H9 (cell line): Measurements from ENCODE around the gene TMEM151B. TPM values are rescaled to one million over a fixed set of nuclear protein-coding genes. Genes with fewer than 3 reads are reported as not detected.

Experiments
- DNase-seq: peaks from one replicate; pipeline ENCODE4 v3.0.0-alpha.2; 2017
- H2AFZ ChIP-seq: one replicate; pipeline ENCODE4 v1.6.1; 2013; ENCODE audit warnings: mild to moderate bottlenecking, low read length, control low read depth, moderate library complexity
- H2AK5ac ChIP-seq: 2 replicates; pipeline ENCODE4 v1.6.1; 2013; ENCODE audit warnings: low read length, control low read depth, mixed read lengths; ENCODE audit not compliant: insufficient read length
- H2BK120ac ChIP-seq: one replicate; pipeline ENCODE4 v1.6.1; 2013; ENCODE audit warnings: low read depth, mild to moderate bottlenecking, low read length, control low read depth, inconsistent platforms; ENCODE audit not compliant: poor library complexity, severe bottlenecking
- H2BK12ac ChIP-seq: 2 replicates; pipeline ENCODE4 v1.6.1; 2013; ENCODE audit warnings: low read length, control low read depth, mixed read lengths, low read depth; ENCODE audit not compliant: insufficient read length
- H2BK15ac ChIP-seq: 2 replicates; pipeline ENCODE4 v1.6.1; 2013; ENCODE audit warnings: low read depth, low read length, control low read depth
- H2BK20ac ChIP-seq: one replicate; pipeline ENCODE4 v1.6.1; 2013; ENCODE audit warnings: low read depth, mild to moderate bottlenecking, low read length, control low read depth, inconsistent platforms; ENCODE audit not compliant: poor library complexity, severe bottlenecking
- H2BK5ac ChIP-seq: 2 replicates; pipeline ENCODE4 v1.6.1; 2013; ENCODE audit warnings: low read length, control low read depth, mixed read lengths; ENCODE audit not compliant: insufficient read length
- H3K14ac ChIP-seq: 2 replicates; pipeline ENCODE4 v1.6.1; 2013; ENCODE audit warnings: low read length, control low read depth; ENCODE audit not compliant: insufficient read depth
- H3K18ac ChIP-seq: 2 replicates; pipeline ENCODE4 v1.6.1; 2013; ENCODE audit warnings: low read depth, mild to moderate bottlenecking, mixed read lengths, low read length, control low read depth; ENCODE audit not compliant: insufficient read length
- H3K23ac ChIP-seq: 2 replicates; pipeline ENCODE4 v1.6.1; 2013; ENCODE audit warnings: low read length, control low read depth, mixed read lengths, low read depth; ENCODE audit not compliant: insufficient read length
- H3K23me2 ChIP-seq: 2 replicates; pipeline ENCODE4 v1.6.1; 2013; ENCODE audit warnings: low read depth, mild to moderate bottlenecking, mixed read lengths, low read length, control low read depth; ENCODE audit not compliant: insufficient read length, poor library complexity, severe bottlenecking
- H3K27ac ChIP-seq: 2 replicates; pipeline ENCODE4 v1.5.1; 2013; ENCODE audit warnings: low read length, control low read depth, mixed read lengths, low read depth; ENCODE audit not compliant: insufficient read length
- H3K27me3 ChIP-seq: 2 replicates; pipeline ENCODE4 v1.6.1; 2013; ENCODE audit warnings: low read length, control low read depth, inconsistent platforms; ENCODE audit not compliant: insufficient read depth
- H3K4ac ChIP-seq: 2 replicates; pipeline ENCODE4 v1.6.1; 2013; ENCODE audit warnings: low read depth, mild to moderate bottlenecking, control low read depth, inconsistent platforms, low read length, moderate library complexity
- H3K4me1 ChIP-seq: 2 replicates; pipeline ENCODE4 v1.6.1; 2013; ENCODE audit warnings: low read length, control low read depth, inconsistent platforms; ENCODE audit not compliant: insufficient read depth
- H3K4me2 ChIP-seq: 2 replicates; pipeline ENCODE4 v1.6.1; 2013; ENCODE audit warnings: low read length, control low read depth, mixed read lengths; ENCODE audit not compliant: insufficient read length, insufficient read depth
- H3K56ac ChIP-seq: 2 replicates; pipeline ENCODE4 v1.6.1; 2013; ENCODE audit warnings: low read depth, mild to moderate bottlenecking, mixed read lengths, low read length, control low read depth; ENCODE audit not compliant: insufficient read length
- H3K79me1 ChIP-seq: 2 replicates; pipeline ENCODE4 v1.6.1; 2013; ENCODE audit warnings: low read depth, mild to moderate bottlenecking, moderate library complexity, low read length, control low read depth, inconsistent platforms; ENCODE audit not compliant: insufficient read depth, poor library complexity, severe bottlenecking
- H3K79me2 ChIP-seq: 2 replicates; pipeline ENCODE4 v1.6.1; 2013; ENCODE audit warnings: low read length, control low read depth, inconsistent platforms; ENCODE audit not compliant: insufficient read depth
- H3K9ac ChIP-seq: 2 replicates; pipeline ENCODE4 v1.6.1; 2013; ENCODE audit warnings: low read length, control low read depth, mixed read lengths; ENCODE audit not compliant: insufficient read length; ENCODE audit errors: extremely low read depth
- H3K9me3 ChIP-seq: one replicate; pipeline ENCODE4 v1.6.1; 2013; ENCODE audit warnings: low read depth, low read length, inconsistent platforms; ENCODE audit not compliant: control insufficient read depth
- H3T11ph ChIP-seq: one replicate; pipeline ENCODE4 v1.6.1; 2013; ENCODE audit warnings: mild to moderate bottlenecking, low read length, control low read depth, inconsistent platforms
- H4K20me1 ChIP-seq: one replicate; pipeline ENCODE4 v1.6.1; 2013; ENCODE audit not compliant: control insufficient read depth, insufficient read length, insufficient read depth
- H4K5ac ChIP-seq: 2 replicates; pipeline ENCODE4 v1.6.1; 2013; ENCODE audit warnings: low read depth, mild to moderate bottlenecking, mixed read lengths, low read length, control low read depth; ENCODE audit not compliant: insufficient read length
- H4K8ac ChIP-seq: replicated peaks from 2 replicates; pipeline ENCODE4 v1.6.1; 2013; ENCODE audit warnings: low read length, control low read depth, mixed read lengths, low read depth; ENCODE audit not compliant: insufficient read length
- H4K91ac ChIP-seq: 2 replicates; pipeline ENCODE4 v1.6.1; 2013; ENCODE audit warnings: low read depth, mild to moderate bottlenecking, moderate library complexity, mixed read lengths, low read length, control low read depth; ENCODE audit not compliant: insufficient read length
- H3K27ac Mint-ChIP-seq, 3 experiments: 2 replicates in 2 of 3; 3 replicates in 1 of 3; pipeline ENCODE4 v1.8.0; 2020 to 2021; ENCODE audit warnings: mixed read lengths in 3 of 3, mild to moderate bottlenecking in 1 of 3, moderate library complexity in 1 of 3
- H3K27me3 Mint-ChIP-seq: 2 replicates; pipeline ENCODE4 v1.8.0; 2021; ENCODE audit warnings: low read depth, mild to moderate bottlenecking, moderate library complexity, mixed read lengths
- H3K36me3 Mint-ChIP-seq, 3 experiments: 2 replicates in 2 of 3; 3 replicates in 1 of 3; pipeline ENCODE4 v1.8.0; 2020 to 2021; ENCODE audit warnings: low read depth in 3 of 3, mixed read lengths in 3 of 3; ENCODE audit not compliant: insufficient read depth in 1 of 3
- H3K4me1 Mint-ChIP-seq, 2 experiments: 2 replicates each; pipeline ENCODE4 v1.8.0; 2020; ENCODE audit warnings: mixed read lengths in 2 of 2
- H3K4me3 Mint-ChIP-seq, 2 experiments: 2 replicates in 1 of 2; 3 replicates in 1 of 2; pipeline ENCODE4 v1.8.0; 2020 to 2021; ENCODE audit warnings: mild to moderate bottlenecking in 2 of 2, mixed read lengths in 2 of 2, moderate library complexity in 1 of 2
- H3K9me3 Mint-ChIP-seq, 2 experiments: 2 replicates in 1 of 2; 3 replicates in 1 of 2; pipeline ENCODE4 v1.8.0; 2020; ENCODE audit warnings: mild to moderate bottlenecking in 2 of 2, mixed read lengths in 2 of 2, moderate library complexity in 1 of 2
- WGBS: extraction: QIAGEN DNeasy Blood & Tissue Kit; methylation state at CpG from one replicate; pipeline ENCODE4 v1.1.7; 2013; ENCODE audit warnings: missing lambda C conversion rate, low lambda C conversion rate, mixed read lengths; ENCODE audit not compliant: insufficient read length; ENCODE audit errors: extremely low coverage; 5-methylcytosine and 5-hydroxymethylcytosine counted together
- total RNA-seq: library from RNA; stranded (reverse); gene quantifications from 2 replicates; pipeline ENCODE4 v1.2.1, GENCODE V29; 2021
- TF ChIP-seq, protein P1 (sequence below): fragments of 200-600 bp; sonication (generic); conservative IDR thresholded peaks from 3 replicates; pipeline ENCODE4 v1.8.0; 2021; ENCODE audit warnings: antibody characterized with exemption, mild to moderate bottlenecking

Gene TMEM151B
- total RNA-seq, 1 experiment from 2014 or later, result 2.4 TPM

DNA sequence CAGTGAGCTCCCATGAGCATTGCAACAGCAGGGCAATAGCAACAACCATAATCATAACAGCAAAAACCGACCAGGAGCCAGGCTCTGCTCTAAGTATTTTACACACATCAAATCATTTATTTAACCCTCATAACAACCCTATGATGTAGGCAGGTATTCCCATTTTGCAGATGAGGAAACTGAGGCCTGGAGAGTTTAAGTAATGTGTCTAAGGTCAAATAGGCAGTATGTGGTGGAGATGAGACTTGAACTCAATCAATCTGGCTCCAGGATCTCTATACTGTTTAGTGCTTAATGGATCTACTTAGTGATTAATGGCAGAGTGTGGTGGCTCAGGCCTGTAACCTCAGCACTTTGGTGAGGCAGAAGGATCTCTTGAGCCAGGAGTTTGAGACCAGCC lies 3.4 kb downstream of the TMEM151B start:
- no peaks in the 10 kb centered on the region for H3K9me3 Mint-ChIP-seq
- WGBS, result no CpG with 5 or more reads among the region's 1 CpG

More for the DNA sequence above, 3.4 kb downstream of the TMEM151B start:
- no peak overlapping the region for H3K27ac ChIP-seq
- no peak overlapping the region for H3T11ph ChIP-seq
- H3K23ac ChIP-seq, result no peak overlapping the region
- no peak overlapping the region for H3K9ac ChIP-seq
- H4K20me1 ChIP-seq, result peaks cover 3% of the 10 kb centered on the region
- TF ChIP-seq, protein P1, sequence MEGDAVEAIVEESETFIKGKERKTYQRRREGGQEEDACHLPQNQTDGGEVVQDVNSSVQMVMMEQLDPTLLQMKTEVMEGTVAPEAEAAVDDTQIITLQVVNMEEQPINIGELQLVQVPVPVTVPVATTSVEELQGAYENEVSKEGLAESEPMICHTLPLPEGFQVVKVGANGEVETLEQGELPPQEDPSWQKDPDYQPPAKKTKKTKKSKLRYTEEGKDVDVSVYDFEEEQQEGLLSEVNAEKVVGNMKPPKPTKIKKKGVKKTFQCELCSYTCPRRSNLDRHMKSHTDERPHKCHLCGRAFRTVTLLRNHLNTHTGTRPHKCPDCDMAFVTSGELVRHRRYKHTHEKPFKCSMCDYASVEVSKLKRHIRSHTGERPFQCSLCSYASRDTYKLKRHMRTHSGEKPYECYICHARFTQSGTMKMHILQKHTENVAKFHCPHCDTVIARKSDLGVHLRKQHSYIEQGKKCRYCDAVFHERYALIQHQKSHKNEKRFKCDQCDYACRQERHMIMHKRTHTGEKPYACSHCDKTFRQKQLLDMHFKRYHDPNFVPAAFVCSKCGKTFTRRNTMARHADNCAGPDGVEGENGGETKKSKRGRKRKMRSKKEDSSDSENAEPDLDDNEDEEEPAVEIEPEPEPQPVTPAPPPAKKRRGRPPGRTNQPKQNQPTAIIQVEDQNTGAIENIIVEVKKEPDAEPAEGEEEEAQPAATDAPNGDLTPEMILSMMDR, result no peak
- no peak overlapping the region for H4K8ac ChIP-seq
- H3K18ac ChIP-seq, result no peak overlapping the region
- H4K5ac ChIP-seq, result no peak overlapping the region
- H3K4me1 ChIP-seq, result peaks cover 10% of the 10 kb centered on the region; the same call in 1 of the 2 replicates
- Mint-ChIP-seq H3K4me1 (peaks cover 23 to 37% of the 10 kb centered on the region in 2 experiments), H3K36me3 (no peaks in the 10 kb centered on the region; a peak in 1 of 7 replicates), H3K4me3 (no peak overlapping the region), H3K27me3 (peaks cover 20% of the 10 kb centered on the region), H3K27ac (no peak overlapping the region)
- H2AK5ac ChIP-seq, result no peak overlapping the region
- no peak overlapping the region for H2BK15ac ChIP-seq
- no peaks in the 10 kb centered on the region for H3K79me2 ChIP-seq
- no peak overlapping the region for H3K14ac ChIP-seq
- H3K79me1 ChIP-seq, result no peaks in the 10 kb centered on the region
- H2BK20ac ChIP-seq, result no peak overlapping the region
- H3K4ac ChIP-seq, result no peak overlapping the region
- H2BK5ac ChIP-seq, result no peak overlapping the region
- H2BK12ac ChIP-seq, result no peak overlapping the region
- DNase-seq, result no peak
- H3K56ac ChIP-seq, result no peak overlapping the region
- no peak overlapping the region for H2BK120ac ChIP-seq
- no peak overlapping the region for H3K4me2 ChIP-seq
- no peaks in the 10 kb centered on the region for H3K9me3 ChIP-seq
- H3K27me3 ChIP-seq, result peaks cover 7% of the 10 kb centered on the region; the same call in 1 of the 2 replicates
- peaks cover 5% of the 10 kb centered on the region for H3K23me2 ChIP-seq
- no peak overlapping the region for H2AFZ ChIP-seq
- no peak overlapping the region for H4K91ac ChIP-seq
